Hematopoietic multipotent progenitor cell treated with erythropoietin and hydrocortisone succinate and interleukin-3 and kit ligand, for 4 days (in vitro differentiated cells): Measurements from ENCODE around the gene LARP1B.
"Not testable (repeated sequence)": the region's sequence is repeated elsewhere in the genome, so short reads cannot be mapped to it uniquely, and the experiment has no call there.

Source experiments
- DNase-seq: peaks from one replicate; pipeline ENCODE4 v3.0.0-alpha.2; 2015

The LARP1B gene

GRCh38 chr4:128060699-128061565, at the start of gene LARP1B:
Gene LARP1B (plus strand): TSS chr4:128061312. CDS start chr4:128074952, 13,640 bp downstream.
- peak; percentile 99 for DNase-seq

DNA sequence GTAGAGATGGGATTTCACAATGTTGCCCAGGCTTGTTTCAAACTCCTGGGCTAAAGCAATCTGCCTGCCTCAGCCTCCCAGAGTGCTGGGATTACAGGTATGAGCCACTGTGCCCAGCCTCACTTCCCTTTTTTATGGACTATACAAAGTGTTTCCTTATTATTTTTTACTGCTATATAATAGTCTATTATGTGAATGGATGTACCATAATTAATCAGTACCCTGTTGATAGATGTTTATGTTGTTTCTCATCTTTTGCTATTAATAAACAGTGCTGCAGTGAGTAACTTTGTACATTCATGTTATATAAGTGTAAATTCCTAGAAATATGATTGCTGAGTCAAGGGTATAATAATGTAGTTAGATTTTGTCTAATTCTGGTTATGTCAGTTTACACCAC, 35.8 kb upstream of the LARP1B start:
- DNase-seq: no peak

DNA sequence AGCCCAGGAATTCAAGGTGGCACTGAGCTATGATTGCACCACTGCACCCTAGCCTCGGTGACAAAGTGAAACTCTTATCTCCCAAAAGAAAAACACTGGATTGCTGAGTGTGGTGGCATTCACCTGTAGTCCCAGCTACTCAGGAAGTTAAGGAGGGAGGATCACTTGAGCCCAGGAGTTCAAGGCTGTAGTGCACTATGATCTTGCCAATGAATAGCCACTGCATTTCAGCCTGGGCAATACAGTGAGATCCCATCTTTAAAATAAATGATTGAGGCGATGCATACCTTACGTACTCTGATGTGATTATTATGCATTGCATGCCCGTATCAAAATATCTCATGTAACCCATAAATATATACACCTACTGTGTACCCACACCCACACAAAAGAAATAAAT, 31.2 kb upstream of the LARP1B start:
- DNase-seq: no peak

- no peak for DNase-seq
Measured at GRCh38 chr4:128031756-128032384, 29.2 kb upstream of the LARP1B start.

- no peak for DNase-seq
Measured at GRCh38 chr4:128039568-128039967, 21.5 kb upstream of the LARP1B start.

DNA sequence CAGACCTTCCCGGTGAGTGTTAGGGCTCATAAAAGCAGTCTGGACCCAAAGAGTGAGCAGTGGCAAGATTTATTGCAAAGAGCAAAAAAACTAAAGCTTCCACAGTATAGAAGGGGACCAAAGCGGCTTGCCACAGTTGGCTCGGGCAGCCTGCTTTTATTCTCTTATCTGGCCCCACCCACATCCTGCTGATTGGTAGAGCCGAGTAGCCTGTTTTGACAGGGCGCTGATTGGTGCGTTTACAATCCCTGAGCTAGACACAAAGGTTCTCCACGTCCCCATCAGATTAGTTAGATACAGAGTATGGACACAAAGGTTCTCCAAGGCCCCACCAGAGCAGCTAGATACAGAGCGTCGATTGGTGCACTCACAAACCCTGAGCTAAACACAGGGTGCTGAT, 14.1 kb upstream of the LARP1B start:
- not testable (repeated sequence) for DNase-seq

DNA sequence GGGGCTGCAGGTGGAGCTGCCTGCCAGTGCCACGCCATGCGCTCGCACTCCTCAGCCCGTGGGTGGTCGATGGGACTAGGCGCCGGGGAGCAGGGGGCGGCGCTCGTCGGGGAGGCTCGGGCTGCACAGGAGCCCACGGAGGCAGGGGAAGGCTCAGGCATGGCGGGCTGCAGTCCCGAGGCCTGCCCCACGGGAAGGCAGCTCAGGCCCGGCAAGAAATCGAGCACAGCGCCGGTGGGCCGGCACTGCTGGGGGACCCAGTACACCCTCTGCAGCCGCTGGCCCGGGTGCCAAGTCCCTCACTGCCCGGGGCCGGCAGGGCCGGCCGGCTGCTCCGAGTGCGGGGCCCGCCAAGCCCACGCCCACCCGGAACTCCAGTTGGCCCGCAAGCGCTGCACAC, 13.6 kb upstream of the LARP1B start:
- DNase-seq: not testable (repeated sequence)

DNA sequence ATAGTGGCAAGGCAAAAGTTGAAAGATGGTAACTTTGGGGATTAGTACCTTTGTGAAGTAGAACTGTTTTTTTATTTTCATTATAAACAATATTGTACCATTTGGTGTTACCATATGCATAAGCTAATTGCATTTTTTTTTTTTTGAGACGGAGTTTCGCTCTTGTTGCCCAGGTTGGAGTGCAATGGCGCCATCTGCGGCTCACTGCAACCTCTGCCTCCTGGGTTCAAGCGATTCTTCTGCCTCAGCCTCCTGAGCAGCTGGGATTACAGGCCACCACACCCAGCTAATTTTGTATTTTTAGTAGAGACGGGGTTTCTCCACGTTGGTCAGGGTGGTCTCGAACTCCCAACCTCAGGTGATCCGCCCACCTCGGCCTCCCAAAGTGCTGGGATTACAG, 9.9 kb upstream of the LARP1B start:
- DNase-seq: peak; percentile 56

GRCh38 chr4:128054907-128055306, 6.2 kb upstream of the LARP1B start:
- not testable (repeated sequence) for DNase-seq

- not testable (repeated sequence) for DNase-seq
Measured at GRCh38 chr4:128055441-128056206, 5.5 kb upstream of the LARP1B start.

DNA sequence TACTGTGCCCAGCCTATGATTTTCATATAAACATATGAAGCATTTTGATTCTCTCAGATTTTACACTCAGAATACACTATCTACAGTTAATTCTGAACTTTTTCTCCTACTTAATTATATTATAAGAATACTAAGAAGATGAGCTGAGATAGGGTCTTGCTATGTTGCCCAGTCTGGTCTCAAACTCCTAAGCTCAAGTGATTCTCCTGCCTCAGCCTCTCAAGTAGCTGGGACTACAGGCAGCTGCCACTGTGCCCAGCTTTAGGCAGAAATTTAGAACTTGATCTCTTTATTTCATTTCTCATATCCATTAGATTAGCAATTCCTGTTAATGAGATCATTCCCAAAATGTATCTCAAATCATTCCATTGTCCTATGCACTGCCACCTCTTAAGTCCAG, 4.7 kb upstream of the LARP1B start:
- DNase-seq: no peak

GRCh38 chr4:128060121-128060698, 902 bp upstream of the LARP1B start:
- peak; percentile 37 for DNase-seq

GRCh38 chr4:128061566-128062536, 739 bp downstream of the LARP1B start:
- DNase-seq: peak; percentile 74

DNA sequence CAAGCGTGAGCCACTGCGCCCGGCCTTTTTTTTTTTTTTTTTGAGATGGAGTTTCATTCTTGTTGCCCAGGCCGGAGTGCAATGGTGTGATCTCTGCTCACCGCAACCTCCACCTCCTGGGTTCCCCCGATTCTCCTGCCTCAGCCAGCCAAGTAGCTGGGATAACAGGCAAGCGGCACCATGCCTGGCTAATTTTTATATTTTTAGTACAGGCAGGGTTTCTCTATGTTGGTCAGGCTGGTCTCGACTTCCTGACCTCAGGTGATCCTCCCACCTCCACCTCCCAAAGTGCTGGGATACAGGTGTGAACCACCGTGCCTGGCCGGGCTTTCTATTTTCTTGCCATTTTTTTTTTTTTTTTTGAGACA, 5.3 kb downstream of the LARP1B start:
- not testable (repeated sequence) for DNase-seq

- DNase-seq: peak; percentile 69
Measured at GRCh38 chr4:128068918-128069317, 7.8 kb downstream of the LARP1B start.

DNA sequence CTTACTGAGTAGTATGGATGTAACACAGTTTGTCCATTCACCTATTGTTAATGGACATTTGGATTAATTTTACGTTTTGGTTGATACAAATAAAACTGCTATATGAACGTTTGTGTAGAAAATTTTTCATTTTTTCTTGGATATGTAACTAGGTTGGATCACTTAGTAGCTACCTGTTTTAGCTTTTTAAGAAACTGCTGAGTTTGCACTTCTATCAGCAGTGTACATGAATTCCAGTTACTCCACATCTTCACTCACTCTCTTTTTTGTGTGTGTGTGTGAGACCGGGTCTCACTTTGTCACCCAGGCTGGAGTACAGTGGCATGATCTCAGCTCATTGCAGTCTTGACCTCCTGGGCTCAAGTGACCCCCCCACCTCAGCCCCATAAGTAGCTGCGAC, 15.4 kb downstream of the LARP1B start:
- no peak for DNase-seq

GRCh38 chr4:128095293-128095692, 34.2 kb downstream of the LARP1B start:
- DNase-seq: not testable (repeated sequence)

DNA sequence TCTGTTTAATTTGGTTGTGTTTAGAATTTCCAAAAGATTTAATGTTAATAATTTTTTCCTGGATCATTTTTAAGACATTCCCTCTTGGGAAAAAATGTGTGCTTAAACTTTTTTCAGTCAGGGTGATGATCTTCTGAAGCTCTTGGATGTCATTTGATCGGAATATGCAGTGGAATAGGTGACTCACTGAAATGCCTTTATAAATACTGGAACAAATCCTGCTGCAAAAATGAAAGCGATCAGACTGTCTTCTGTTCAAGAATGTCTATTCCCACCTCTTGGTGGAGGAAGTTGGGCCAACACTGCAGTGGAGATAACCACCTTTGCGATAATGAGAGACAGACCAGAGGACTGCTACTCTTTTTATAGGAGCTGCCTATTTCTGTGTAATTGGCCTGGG, 46.7 kb downstream of the LARP1B start:
- DNase-seq: peak; percentile 21

DNA sequence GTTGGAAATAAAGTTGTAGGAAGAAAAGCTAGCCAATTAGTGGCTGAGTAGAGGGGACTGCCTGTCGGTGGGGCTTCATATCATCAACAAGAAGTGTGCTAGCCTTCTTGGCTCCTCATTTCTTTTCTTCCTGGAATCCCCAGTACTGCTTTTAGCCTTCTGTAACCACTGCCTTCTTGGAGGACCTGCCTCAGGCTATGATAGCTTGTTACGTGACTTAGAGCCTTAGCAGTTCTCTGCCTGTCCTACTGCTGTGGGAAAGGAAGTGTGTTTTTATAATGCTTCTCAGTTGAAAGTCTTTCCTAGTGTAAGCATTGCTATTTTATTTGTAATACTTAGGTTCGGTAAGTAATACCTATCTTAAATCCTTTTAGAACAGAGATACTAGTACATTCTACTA, 61.9 kb downstream of the LARP1B start:
- DNase-seq: no peak

DNA sequence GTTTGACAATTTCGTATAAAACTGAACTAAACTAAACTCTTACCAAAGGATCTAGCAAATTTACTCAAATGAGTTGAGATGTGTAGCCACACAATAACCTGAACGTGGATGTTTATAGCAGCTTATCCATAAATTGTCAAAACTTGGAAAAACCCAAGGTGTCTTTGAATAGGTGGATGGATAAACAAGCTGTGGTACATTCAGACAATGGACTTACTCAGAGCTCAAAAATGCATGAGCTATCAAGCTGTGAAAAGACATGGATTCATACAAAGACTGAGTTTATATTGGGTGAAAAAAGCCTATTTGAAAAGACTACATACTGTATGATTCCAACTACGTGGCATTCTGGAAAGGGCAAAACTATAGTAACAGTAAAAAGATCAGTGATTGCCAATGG, 69.5 kb downstream of the LARP1B start:
- DNase-seq: no peak

DNA sequence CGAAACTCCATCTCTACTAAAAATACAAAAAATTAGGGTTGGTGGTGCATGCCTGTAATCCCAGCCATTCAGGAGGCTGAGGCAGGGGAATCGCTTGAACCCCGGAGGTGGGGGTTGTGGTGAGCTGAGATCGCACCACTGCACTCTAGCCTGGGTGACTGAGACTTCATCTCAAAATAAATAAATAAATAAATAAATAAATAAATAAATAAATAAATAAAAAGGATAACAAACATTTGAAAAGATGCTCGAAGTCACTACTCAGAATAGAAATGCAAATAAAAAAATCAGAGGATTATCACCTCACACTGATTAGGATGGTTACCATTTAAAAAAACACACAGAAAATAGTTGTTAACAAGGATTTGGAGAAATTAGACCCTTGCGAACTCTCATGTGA, 73.8 kb downstream of the LARP1B start:
- no peak for DNase-seq

- DNase-seq: no peak
Measured at GRCh38 chr4:128135391-128135790, 74.3 kb downstream of the LARP1B start.
